ENCODE measurements around the gene REEP2.

GRCh38 chr5:138492560-138493045, 53.7 kb downstream of the REEP2 start:
- no peak for TF ChIP-seq POLR2AphosphoS5 (IDR thresholded peaks at IDR 0.05; ENCODE audit: borderline replicate concordance, low read depth, low read length)
- TF ChIP-seq EZH2 (IDR thresholded peaks at IDR 0.05), result no peak
